Regular cardiac myocyte (primary cell): ENCODE data around the gene PLEKHB2. TPM values are rescaled to one million over a fixed set of nuclear protein-coding genes. Genes with fewer than 3 reads are reported as not detected.

Experiments used
- total RNA-seq: library from RNA; depleted of rRNA; stranded (reverse); fragments of >200 nt; gene quantifications from 2 replicates; pipeline ENCODE4 v1.2.3, GENCODE V29; 2014

The PLEKHB2 gene
- total RNA-seq, result 140 and 209 TPM in 2 replicates

GRCh38 chr2:131105156-131105949 is at the start of gene PLEKHB2:
TSS of gene PLEKHB2 (plus strand) at chr2:131105336. CDS start at chr2:131120942, 15,606 bp downstream.

DNA sequence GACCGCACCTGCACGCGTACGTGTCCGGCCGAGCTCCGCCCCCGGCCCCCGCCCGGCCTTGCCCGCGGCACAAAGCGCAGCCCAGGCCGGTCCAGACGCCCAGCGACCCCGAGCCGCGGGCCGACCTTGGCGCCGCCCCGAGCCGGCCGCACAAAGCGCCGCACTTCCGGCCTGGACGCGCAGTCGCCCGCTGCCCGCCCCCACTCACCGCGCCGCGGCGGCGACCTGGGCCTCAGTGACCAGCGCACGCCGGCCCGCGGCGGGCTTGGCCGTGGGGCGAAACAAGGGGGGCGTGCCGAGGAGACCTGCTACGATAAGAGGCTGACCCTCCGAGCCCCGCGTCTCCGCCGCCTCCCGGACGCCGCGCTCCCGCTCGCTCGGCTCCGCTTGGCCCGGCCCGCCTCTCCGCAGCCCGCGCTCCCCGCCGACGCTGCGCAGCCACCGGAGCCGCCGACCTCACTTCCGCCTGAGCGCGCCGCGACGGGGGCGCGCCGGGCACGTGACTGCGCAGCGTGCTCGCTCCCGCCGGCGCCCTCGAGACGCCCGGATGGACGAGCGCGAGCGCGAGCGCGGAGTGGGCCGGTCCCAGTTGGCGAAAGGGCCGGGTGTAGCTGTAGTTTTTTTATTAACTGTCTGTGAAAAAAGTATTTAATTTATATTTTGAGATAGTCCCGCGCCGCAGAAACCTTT is 12.0 kb upstream of the PLEKHB2 start, which contains the start of gene FAM168B:
Gene FAM168B (minus strand): TSS at position 455 of the 690 bp plus-strand sequence. CDS start 10,814 bp downstream, outside the sequence.

Other genes starting within 250 kb of the PLEKHB2 start
- 99.5 and 119 TPM in 2 replicates for gene FAM168B, start 11.9 kb upstream of the PLEKHB2 start, total RNA-seq
- gene POTEE, start 104.2 kb downstream of the PLEKHB2 start, total RNA-seq, result not detected in 2 replicates